Body of pancreas (tissue), 4 donors: ENCODE results near the gene TBC1D16. TPM values are rescaled to one million over a fixed set of nuclear protein-coding genes. Genes with fewer than 3 reads are reported as not detected.
"Not testable (repeated sequence)": the region's sequence is repeated elsewhere in the genome, so short reads cannot be mapped to it uniquely, and the experiment has no call there.

ENCODE experiments used
- ATAC-seq: fragments of 150-250 bp; one replicate; pipeline ENCODE4 v1.9.1; 2016
- DNase-seq, 4 donors: peaks; one replicate each; pipeline ENCODE4 v3.0.0-alpha.2; 2019
- H3K27ac ChIP-seq, 4 donors: fragments of 200-600 bp; sonication (generic); 1 replicate in 3 of 4; 2 replicates in 1 of 4; pipeline versions ENCODE4 v1.5.1 to v1.6.1; 2016 to 2019; ENCODE audit warnings: mild to moderate bottlenecking in 1 of 4, mixed read lengths in 1 of 4, moderate library complexity in 1 of 4
- H3K27me3 ChIP-seq, 2 donors: fragments of 200-600 bp; sonication (generic); one replicate each; pipeline ENCODE4 v1.6.0; 2016; ENCODE audit warnings: mild to moderate bottlenecking in 1 of 2
- H3K36me3 ChIP-seq, 2 donors: fragments of 200-600 bp; sonication (generic); replicated peaks in 1 of 2; 2 replicates each; pipeline ENCODE4 v1.5.1; 2016; ENCODE audit warnings: low read depth in 2 of 2; ENCODE audit not compliant: insufficient read depth in 1 of 2
- H3K4me1 ChIP-seq: fragments of 200-600 bp; sonication (generic); one replicate; pipeline ENCODE4 v1.6.0; 2016
- H3K4me3 ChIP-seq, 2 donors: fragments of 200-600 bp; sonication (generic); 1 replicate in 1 of 2; 2 replicates in 1 of 2; pipeline ENCODE4 v1.5.1; 2016 to 2019
- H3K9me3 ChIP-seq, 3 donors: fragments of 200-600 bp; sonication (generic); 1 replicate in 2 of 3; 2 replicates in 1 of 3; pipeline ENCODE4 v1.5.1; 2016
- POLR2A ChIP-seq, 3 donors: fragments of 450-650 bp; IDR thresholded peaks; one replicate each; pipeline ENCODE4 v1.6.1; 2016; ENCODE audit warnings: antibody characterized with exemption in 3 of 3, mild to moderate bottlenecking in 2 of 3
- WGBS, 2 donors: methylation state at CpG; one replicate each; pipeline ENCODE4 v1.1.5; 2017; 5-methylcytosine and 5-hydroxymethylcytosine counted together
- intact Hi-C: fragments of 100-400 bp; cut with DNase I; formaldehyde crosslinking; loops from one replicate; pipeline ENCODE4 v1.15.1; 2023
- total RNA-seq, 2 donors: library from RNA; depleted of rRNA; stranded (reverse); fragments of >200 nt; gene quantifications; one replicate each; pipeline ENCODE4 v1.1.0, GENCODE V29; 2016
- TF ChIP-seq, protein P1 (sequence below), 7 experiments: fragments of 450-650 bp in 4 of 7; fragments of 200-600 bp in 3 of 7; sonication (generic) in 3 of 7; IDR thresholded peaks; one replicate each; pipeline ENCODE4 v1.5.1; 2016 to 2019; ENCODE audit warnings: antibody characterized with exemption in 7 of 7

The TBC1D16 gene
- total RNA-seq, 2 donors from 2014 or later = 21.0 to 37.2 TPM

DNA sequence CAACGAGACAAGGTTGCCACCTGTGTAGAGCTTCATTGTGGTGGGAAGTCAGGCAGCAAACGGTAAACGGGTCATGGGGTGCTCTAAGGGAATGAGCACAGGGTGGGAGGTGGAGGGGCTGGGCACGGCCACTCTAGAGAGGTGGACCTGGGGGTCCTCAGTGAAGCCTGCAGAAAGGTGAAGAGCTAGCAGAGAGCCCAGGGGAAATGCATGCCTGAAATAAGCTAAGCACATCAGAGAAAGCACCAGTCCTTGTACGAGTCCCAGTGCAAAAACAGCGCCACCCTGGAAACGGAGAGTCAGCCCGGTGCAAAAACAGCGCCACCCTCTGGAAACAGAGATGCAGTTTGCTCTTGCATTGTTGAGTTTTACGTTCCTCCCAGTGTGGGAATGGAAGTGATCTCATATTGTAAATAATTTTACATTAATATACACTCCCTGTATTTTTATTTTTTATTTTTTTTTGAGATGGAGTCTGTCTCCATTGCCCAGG lies 65.0 kb downstream of the TBC1D16 start:
- intact Hi-C loops = no loop called here

DNA sequence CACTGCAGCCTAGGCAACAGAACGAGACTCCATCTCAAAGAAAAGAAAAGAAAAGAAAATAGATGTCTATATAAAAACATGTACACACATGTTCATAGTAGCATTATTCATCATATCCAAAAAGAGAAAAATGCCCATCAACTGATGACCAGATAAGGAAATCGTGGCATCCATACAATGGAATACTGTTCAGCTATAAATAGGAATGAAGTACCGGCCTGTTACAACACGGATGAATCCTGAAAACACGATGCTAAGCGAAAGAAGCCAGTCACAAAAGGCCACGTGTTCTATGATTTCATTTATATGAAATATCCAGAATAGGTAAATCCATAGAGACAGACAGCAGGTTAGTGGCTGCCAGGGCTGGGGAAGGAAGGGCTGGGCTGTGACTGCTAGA lies 65.8 kb downstream of the TBC1D16 start:
- ATAC-seq = no peak
- WGBS, 2 donors = 85 to 93% methylated on average over 7 of the region's 7 CpGs
- intact Hi-C loops = no loop called here
- H3K27me3 ChIP-seq = no peaks in the 10 kb centered on the region
- no peaks in the 10 kb centered on the region for H3K9me3 ChIP-seq
- peaks cover 16% of the 10 kb centered on the region for H3K4me1 ChIP-seq
- TF ChIP-seq, protein P1, sequence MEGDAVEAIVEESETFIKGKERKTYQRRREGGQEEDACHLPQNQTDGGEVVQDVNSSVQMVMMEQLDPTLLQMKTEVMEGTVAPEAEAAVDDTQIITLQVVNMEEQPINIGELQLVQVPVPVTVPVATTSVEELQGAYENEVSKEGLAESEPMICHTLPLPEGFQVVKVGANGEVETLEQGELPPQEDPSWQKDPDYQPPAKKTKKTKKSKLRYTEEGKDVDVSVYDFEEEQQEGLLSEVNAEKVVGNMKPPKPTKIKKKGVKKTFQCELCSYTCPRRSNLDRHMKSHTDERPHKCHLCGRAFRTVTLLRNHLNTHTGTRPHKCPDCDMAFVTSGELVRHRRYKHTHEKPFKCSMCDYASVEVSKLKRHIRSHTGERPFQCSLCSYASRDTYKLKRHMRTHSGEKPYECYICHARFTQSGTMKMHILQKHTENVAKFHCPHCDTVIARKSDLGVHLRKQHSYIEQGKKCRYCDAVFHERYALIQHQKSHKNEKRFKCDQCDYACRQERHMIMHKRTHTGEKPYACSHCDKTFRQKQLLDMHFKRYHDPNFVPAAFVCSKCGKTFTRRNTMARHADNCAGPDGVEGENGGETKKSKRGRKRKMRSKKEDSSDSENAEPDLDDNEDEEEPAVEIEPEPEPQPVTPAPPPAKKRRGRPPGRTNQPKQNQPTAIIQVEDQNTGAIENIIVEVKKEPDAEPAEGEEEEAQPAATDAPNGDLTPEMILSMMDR (IDR thresholded peaks at IDR 0.05) = no peak
- TF ChIP-seq POLR2A (IDR thresholded peaks at IDR 0.05) = no peak
- H3K4me3 ChIP-seq = no peak overlapping the region
- H3K36me3 ChIP-seq = no peaks in the 10 kb centered on the region
- peak in 2 of 4 donors; percentile 0 to 1 for DNase-seq
- no peak overlapping the region for H3K27ac ChIP-seq

More for the DNA sequence above, 65.0 kb downstream of the TBC1D16 start:
- DNase-seq (peak in 3 of 4 donors; percentile 38 to 70 (median 65)), ATAC-seq (no peak)
- no peaks in the 10 kb centered on the region for H3K9me3 ChIP-seq
- no peak overlapping the region for H3K27ac ChIP-seq
- no peaks in the 10 kb centered on the region for H3K27me3 ChIP-seq
- peaks cover 20% of the 10 kb centered on the region for H3K4me1 ChIP-seq
- WGBS, 2 donors = 35 to 39% methylated on average over 10 of the region's 10 CpGs
- TF ChIP-seq, protein P1 (IDR thresholded peaks at IDR 0.05) = peak in 6 of 7 experiments; percentile 29 to 59 (median 40)
- no peak for TF ChIP-seq POLR2A (IDR thresholded peaks at IDR 0.05)
- no peak overlapping the region for H3K4me3 ChIP-seq
- no peaks in the 10 kb centered on the region for H3K36me3 ChIP-seq

DNA sequence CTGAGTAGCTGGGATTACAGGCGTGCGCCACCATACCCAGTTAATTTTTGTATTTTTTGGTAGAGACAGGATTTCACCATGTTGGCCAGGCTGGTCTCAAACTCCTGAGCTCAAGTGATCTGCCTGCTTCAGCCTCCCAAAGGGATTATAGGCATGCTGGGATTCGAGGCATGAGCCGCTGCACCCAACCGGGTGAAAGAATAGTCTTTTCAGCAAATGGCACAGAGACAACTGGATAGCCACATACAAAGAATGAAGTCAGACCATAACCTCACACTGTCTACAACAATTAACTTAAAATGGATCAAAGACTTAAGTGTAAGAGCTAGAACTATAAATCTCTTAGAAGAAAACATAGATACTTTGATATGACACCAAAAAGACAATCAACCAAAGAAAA lies 67.6 kb downstream of the TBC1D16 start:
- DNase-seq (no peak), ATAC-seq (no peak)
- Histone ChIP-seq H3K27ac (no peak overlapping the region), H3K4me1 (peaks cover 11% of the 10 kb centered on the region), H3K4me3 (no peak overlapping the region), H3K36me3 (no peaks in the 10 kb centered on the region), H3K9me3 (no peaks in the 10 kb centered on the region), H3K27me3 (no peaks in the 10 kb centered on the region)
- intact Hi-C loops = no loop called here
- TF ChIP-seq, protein P1 (IDR thresholded peaks at IDR 0.05) = no peak
- TF ChIP-seq POLR2A (IDR thresholded peaks at IDR 0.05) = no peak
- WGBS, 2 donors = 90 to 98% methylated on average over 5 of the region's 5 CpGs

DNA sequence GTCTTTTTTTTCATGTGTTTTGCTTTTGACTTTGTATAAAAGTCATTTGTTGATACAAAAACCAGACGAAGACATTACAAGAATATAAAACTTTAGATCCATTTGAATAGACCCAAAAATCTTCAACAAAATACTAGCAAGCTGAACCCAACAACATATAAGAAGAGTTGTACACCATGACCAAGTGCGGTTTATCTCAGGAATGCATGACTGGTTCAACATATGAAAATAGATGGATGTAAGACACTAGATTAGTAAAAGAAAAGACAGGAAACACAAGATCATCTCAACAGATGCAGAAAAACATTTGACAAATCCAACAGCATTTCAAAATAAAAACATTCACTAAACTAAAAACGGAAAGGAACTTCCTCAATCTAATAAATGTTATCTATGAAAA lies 69.0 kb downstream of the TBC1D16 start:
- no peak overlapping the region for H3K27ac ChIP-seq
- TF ChIP-seq, protein P1 (IDR thresholded peaks at IDR 0.05) = no peak
- TF ChIP-seq POLR2A (IDR thresholded peaks at IDR 0.05) = no peak
- 85 to 88% methylated on average over 3 of the region's 3 CpGs for WGBS, 2 donors

DNA sequence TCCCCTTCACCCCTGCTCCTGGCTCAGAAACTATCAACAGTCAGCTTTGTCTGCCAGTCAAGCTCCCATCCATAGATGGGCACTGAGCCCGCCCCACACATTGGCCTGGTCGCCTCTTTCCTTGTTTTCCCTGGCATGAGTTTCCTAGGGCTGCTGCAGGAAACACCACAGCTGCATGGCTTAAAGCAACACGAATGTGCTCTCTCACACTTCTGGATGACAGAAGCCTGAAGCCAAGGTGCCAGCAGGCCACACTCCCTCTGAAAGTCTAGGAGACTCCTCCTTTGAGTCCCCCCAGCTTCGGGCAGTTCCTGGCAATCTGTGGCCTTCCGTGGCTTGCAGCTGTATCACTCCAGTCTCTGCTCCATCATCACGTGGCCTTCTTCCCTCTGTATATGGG lies 69.9 kb downstream of the TBC1D16 start:
- H3K36me3 ChIP-seq = no peaks in the 10 kb centered on the region
- ATAC-seq = peak; percentile 84
- TF ChIP-seq POLR2A (IDR thresholded peaks at IDR 0.05) = no peak
- TF ChIP-seq, protein P1 (IDR thresholded peaks at IDR 0.05) = no peak
- H3K27ac ChIP-seq = peak overlapping the region in 1 of 4 donors; percentile 43
- H3K4me3 ChIP-seq = no peak overlapping the region
- 34 to 37% methylated on average over 6 of the region's 6 CpGs for WGBS, 2 donors
- H3K4me1 ChIP-seq = peaks cover 11% of the 10 kb centered on the region
- peak; percentile 66 to 86 (median 81) for DNase-seq
- no peaks in the 10 kb centered on the region for H3K27me3 ChIP-seq
- no peaks in the 10 kb centered on the region for H3K9me3 ChIP-seq
- intact Hi-C loops = no loop called here

More for the DNA sequence above, 69.0 kb downstream of the TBC1D16 start:
- intact Hi-C loops = no loop called here
- Histone ChIP-seq H3K27me3 (no peaks in the 10 kb centered on the region), H3K9me3 (no peaks in the 10 kb centered on the region), H3K36me3 (no peaks in the 10 kb centered on the region), H3K4me1 (peaks cover 11% of the 10 kb centered on the region), H3K4me3 (no peak overlapping the region)
- ATAC-seq (no peak), DNase-seq (no peak)

DNA sequence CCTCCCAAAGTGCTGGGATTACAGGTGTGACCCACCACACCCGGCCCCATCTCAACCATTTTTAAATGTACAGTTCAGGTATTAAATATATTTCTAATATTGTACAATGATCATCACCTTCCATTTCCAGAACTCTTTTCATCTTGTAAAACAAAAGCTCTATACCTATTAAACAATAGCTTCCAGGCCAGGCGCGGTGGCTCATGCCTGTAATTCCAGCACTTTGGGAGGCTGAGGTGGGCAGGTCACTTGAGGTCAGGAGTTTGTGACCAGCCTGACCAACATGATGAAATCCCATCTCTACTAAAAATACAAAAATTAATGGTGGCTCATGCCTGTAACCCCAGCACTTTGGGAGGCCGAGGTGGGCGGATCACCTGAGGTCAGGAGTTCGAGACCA lies 73.2 kb downstream of the TBC1D16 start:
- H3K9me3 ChIP-seq, H3K36me3 ChIP-seq, H3K27me3 ChIP-seq, H3K27ac ChIP-seq, ATAC-seq, intact Hi-C loops, H3K4me3 ChIP-seq: not testable (repeated sequence)
- DNase-seq = peak in 1 of 4 donors; percentile 1
- peaks cover 11% of the 10 kb centered on the region for H3K4me1 ChIP-seq
- 87 to 100% methylated on average over 5 to 6 of the region's 6 CpGs for WGBS, 2 donors

DNA sequence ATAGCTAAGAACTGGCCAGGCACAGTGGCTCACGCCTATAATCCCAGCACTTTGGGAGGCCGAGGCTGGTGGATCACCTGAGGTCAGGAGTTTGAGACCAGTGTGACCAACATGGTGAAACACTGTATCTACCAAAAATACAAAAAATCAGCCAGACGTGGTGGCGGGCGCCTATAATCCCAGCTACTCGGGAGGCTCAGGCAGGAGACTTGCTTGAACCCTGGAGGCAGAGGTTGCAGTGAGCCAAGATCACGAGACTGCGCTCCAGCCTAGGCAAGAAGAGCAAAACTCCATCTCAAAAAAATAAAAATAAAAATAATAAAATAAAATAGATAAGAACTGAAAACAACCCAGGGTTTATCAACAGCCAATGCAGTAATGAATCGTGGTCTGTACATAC lies 74.1 kb downstream of the TBC1D16 start:
- WGBS, 2 donors = 93 to 99% methylated on average over 9 of the region's 9 CpGs
- H3K27ac ChIP-seq, H3K27me3 ChIP-seq, H3K36me3 ChIP-seq, intact Hi-C loops, H3K9me3 ChIP-seq, ATAC-seq, H3K4me3 ChIP-seq: not testable (repeated sequence)
- DNase-seq = peak in 2 of 4 donors; percentile 2 to 3
- H3K4me1 ChIP-seq = peaks cover 11% of the 10 kb centered on the region
